OCI-M1 (cell line): ENCODE results near the gene ZNF574.

Source experiments
- DNase-seq: peaks from one replicate; lab custom pipeline; 2025; lab: John Stamatoyannopoulos, UW

ZNF574 gene

GRCh38 chr19:42054205-42054604 lies 21.8 kb upstream of the ZNF574 start:
- no peak for DNase-seq

GRCh38 chr19:42057846-42058245 lies 18.1 kb upstream of the ZNF574 start:
- no peak for DNase-seq

- no peak for DNase-seq
These were observed 16.8 kb upstream of the ZNF574 start for GRCh38 chr19:42059196-42059595.

DNA sequence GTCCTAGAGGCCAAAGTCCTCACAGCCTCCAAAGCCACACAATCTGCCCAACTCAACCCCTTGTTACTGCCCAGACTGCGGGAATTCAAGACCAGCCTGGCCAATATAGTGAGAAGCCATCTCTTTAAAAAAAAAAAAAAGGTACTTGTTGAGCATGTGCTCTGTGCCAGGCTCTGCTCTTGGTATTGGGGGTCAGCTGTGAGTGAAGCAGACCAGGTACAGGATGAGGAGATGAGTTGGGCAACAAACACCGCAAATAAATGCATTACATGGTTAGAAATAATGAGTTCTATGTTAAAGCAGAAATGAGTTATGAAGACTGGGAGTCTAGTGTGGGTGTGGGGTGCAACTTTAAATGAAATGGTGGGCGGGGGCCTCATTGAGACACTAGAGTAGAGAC lies 15.8 kb upstream of the ZNF574 start:
- no peak for DNase-seq

GRCh38 chr19:42062381-42062780 lies 13.6 kb upstream of the ZNF574 start:
- no peak for DNase-seq

- DNase-seq = no peak
These were observed 11.5 kb upstream of the ZNF574 start for GRCh38 chr19:42064432-42064831.

DNA sequence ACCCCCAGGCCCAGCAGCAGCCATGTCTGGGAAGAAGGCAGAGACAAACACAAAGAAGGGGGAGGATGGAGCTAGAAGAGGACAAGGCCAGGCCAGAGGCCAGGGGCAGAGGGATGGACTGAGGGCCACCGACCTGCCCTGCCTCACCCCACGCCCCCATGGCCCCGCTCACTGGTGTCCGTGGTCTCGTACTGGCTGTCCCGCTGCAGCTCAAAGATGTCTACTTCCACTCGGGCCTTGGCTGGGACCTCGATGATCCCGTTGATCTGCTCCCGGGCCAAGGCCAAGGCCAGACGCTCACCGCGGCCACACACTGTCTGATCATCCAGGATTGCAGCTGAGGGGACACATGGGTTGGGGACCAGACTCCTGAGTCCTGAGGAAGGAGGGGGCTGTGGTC lies 10.9 kb upstream of the ZNF574 start:
- no peak for DNase-seq

- DNase-seq = no peak
These were observed 10.5 kb upstream of the ZNF574 start for GRCh38 chr19:42065511-42065910.

GRCh38 chr19:42066075-42066754 lies 9.8 kb upstream of the ZNF574 start:
- peak; percentile 60 for DNase-seq

- no peak for DNase-seq
These were observed 8.6 kb upstream of the ZNF574 start for GRCh38 chr19:42067315-42067888.

DNA sequence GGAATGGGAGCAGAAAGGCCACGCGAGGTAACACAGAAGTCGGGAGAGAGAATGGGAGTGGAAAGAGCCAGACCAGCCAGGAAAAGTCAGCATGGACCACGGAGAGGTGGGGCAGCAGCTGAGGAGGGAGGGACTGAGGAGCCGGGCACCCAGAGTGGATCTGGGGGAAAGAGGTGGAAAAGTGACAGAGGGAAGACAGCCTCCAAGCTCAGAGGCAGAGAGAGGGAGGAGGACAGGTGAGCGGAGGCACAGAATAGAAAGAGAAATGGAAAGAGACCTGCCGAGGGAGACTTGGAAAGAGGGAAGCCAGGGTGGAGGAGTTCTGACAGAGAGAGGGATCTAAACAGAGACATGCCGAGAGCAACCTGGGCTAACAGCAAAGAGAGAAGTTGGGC lies 7.6 kb upstream of the ZNF574 start:
- no peak for DNase-seq

DNA sequence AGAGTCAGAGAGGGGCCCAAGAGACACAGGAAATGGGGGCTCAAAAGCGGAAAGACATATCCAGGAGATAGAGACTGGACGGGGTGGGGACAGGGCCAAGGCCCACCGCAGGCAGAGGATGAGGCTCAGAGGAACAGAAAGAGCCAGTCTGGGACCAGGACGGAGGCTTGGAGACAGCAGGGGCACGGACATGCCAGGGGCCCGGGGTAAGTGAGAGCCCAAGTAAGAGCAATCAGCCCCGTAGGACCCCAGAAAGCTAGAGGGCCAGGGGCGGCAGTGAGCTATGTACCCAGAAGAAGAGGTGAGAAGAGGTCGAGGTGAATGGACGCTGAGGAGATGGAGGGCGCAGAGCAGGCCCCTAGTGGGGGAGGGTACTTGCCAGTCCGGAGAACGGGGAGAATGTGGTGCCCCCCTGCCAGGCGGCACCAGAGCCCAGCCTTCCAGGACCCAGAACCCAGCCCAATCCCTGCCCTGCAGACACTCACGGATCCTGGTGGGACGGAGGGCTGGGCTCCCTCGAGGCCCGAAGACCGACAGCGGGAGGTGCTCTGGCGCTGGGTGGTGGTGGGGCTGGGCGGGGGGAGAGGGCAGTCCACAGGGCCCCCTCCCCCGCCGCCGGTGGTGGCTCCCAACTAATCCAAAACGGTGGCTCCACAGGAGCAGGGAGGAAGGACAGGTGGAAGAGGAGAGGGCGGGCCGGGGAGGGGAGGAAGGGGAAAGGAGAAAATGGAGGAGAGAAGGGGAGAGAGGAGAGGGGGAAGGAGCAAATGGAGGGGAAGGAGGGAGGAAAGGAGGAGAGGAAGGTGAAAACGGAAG lies 7.0 kb upstream of the ZNF574 start:
- no peak for DNase-seq

DNA sequence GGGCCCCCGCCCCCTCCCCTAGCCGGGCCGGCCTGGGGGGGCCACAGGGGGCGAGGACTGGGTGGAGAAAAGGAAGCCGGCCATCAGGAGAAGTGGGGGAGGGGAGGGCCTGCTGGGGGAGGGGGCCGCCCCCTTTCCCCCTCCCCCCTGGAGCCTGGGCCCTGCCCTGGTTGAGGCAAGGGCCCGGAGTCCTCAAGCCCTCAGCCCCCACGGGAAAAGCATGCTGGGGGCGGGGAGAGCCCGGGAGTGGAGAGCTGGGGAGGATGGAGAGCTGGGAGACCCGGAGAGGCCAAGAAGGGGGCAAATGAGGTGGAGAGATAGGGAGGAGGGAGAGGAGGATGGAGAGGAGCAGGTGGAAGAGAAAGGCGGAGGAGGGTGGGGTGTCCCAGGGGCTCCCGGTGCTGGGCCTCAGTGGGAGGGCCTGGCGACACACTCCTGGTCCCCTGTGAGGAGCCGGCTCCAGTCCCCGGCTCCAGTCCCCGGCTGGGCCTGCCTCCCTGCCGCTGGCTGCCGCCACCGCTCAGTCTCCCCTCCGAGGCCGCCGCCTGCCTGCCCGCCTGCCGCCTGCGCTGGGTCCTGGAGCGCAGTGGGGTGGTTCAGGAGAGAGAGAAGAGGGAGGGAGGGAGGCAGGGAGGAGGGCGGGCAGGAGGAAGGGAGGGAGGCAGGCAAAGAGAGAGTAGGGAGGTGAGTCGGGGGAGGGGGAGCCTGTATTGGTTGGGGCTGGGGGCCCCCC lies 6.2 kb upstream of the ZNF574 start, which contains the start of gene GRIK5:
TSS of gene GRIK5 (minus strand) at position 588 of the 733 bp plus-strand sequence. CDS start 4,436 bp downstream, outside the sequence.
- no peak for DNase-seq

DNA sequence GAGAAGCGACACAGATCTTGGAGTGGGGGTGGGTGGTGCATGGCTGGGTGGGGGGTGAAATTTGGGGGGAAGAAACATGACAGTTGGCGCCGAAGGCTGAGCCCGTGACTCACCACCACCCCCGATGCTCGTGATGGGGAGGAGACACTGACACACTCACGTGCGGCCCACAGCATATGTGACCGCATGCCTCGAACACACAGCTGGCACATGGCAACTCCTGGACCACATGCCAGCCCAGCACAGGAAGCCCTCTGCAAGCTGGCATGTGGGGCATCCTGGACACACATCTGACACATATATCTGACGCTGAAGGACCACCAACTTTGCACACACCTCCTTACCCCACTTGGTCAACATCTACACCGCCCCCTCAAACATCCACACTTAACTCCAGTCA lies 4.7 kb upstream of the ZNF574 start:
- DNase-seq = no peak

DNA sequence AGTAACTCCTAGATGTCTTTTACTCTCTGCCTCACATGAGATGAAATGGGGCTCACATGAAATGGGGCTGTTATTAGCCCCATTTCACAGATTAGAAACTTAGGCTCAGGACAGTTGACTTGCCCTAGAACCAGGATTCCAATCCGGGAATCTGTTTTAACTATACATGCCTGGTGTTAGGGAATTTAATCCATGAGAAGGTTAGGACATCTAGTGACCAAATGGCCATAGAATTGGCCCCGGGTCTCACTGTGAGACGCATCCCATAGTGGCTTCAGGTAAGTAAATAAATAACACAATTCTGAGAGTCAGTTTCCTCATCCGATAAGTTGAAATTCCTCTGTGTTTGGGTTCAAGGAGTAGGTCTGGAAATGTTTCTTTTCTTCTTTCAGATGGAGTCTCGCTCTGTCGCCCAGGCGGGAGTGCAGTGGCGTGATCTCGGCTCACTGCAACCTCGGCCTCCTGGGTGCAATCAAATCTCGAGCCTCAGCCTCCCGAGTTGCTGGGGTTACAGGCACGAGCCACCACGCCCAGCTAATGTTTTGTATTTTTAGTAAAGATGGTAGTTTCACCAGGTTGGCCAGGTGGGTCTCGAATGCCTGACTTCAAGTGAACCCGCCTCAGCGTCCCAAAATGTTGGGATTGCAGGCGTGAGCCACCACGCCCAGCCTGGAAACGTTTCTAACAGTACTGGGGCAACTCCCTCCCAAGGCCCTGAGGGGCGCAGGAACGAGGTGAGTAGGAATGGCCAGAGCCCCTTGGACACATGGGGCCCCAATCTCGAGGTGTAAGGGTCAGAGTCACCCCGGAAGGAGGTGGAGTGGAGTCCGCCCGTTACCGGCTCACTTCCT lies 1.2 kb upstream of the ZNF574 start:
- DNase-seq = no peak

GRCh38 chr19:42075364-42075615 lies 676 bp upstream of the ZNF574 start:
- peak; percentile 81 for DNase-seq

DNA sequence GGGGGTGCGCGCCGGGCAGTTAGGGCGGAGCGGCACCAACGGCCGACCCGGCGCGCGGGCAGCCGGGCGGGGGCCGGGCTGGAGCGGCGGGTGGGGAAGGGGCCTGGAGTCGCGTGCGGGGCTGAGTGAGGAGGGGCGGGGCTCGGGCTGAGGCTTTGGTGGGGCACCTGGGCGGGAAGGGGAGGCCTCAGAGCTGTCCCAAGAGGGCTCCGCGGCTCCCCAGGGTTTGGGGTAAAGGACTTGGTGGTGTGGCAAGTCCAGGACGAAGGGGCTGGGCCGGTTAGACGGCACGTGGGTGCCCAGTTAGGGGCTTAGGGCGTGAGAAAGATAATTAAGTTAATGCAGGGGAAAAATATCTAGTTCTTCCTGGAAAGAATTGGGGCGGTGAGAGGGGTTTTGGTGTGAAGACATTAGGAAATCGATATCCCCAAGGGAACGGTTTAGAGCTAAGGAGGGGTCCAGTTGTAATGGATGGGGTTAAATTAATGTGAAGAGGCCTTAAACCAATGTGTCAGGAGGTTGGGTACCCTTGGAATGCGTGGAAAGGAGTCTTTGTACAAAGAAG lies 496 bp downstream of the ZNF574 start:
- DNase-seq = no peak

DNA sequence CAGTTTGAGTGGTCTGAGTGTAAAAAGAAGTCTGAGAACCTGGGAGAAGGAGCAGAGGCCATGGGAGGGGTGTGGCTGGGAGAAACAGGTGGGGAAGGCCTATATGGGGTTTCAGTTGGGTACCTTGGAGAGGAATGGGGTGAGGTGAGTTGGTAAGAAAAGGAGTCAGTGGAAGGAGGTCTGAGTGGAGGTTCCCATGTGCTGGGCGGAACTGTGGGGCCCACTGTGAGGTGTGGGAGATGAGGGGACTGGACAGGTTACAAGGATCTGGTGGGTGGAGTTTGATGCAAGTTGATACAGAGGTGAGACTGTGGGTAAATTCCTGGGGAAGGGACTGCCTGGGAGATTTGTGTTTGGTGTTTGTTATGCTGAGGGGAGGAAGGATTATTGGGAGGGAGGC lies 2.1 kb downstream of the ZNF574 start:
- DNase-seq = no peak

- DNase-seq = no peak
These were observed 2.7 kb downstream of the ZNF574 start for GRCh38 chr19:42078538-42079275.

- DNase-seq = no peak
These were observed 3.3 kb downstream of the ZNF574 start for GRCh38 chr19:42079276-42079669.
